Stimulated activated naive CD8-positive, alpha-beta T cell treated with anti-CD3 and anti-CD28 coated beads, Interleukin-15, amount 100 ng/mL, for 72 hours (primary cell): ENCODE results near the gene FOXP3.
A peak's percentile ranks its signal among the peaks of the same experiment; 100 is the strongest.

Source experiments
- ATAC-seq: fragments of 150-1000 bp; cut with Tn5 transposase; 2 replicates; pipeline ENCODE4 v1.10.0; 2021; ENCODE audit warnings: mild to moderate bottlenecking, moderate library complexity
- DNase-seq, 2 donors: peaks; one replicate each; pipeline ENCODE4 v3.0.0; 2021 to 2022
- H3K27ac Mint-ChIP-seq, 2 donors: one replicate each; pipeline ENCODE4 v1.8.0; 2022; ENCODE audit warnings: mild to moderate bottlenecking in 2 of 2, mixed read lengths in 2 of 2, moderate library complexity in 2 of 2
- H3K27me3 Mint-ChIP-seq: one replicate; pipeline ENCODE4 v1.8.0; 2022; ENCODE audit warnings: mixed read lengths
- H3K4me1 Mint-ChIP-seq: one replicate; pipeline ENCODE4 v1.8.0; 2022; ENCODE audit warnings: mild to moderate bottlenecking, mixed read lengths
- H3K4me3 Mint-ChIP-seq, 2 donors: one replicate each; pipeline ENCODE4 v1.8.0; 2022; ENCODE audit warnings: mild to moderate bottlenecking in 2 of 2, mixed read lengths in 2 of 2, moderate library complexity in 1 of 2
- H3K9me3 Mint-ChIP-seq, 2 donors: one replicate each; pipeline ENCODE4 v1.8.0; 2022; ENCODE audit warnings: mixed read lengths in 2 of 2

FOXP3 gene

GRCh38 chrX:49266523-49267445 lies 2.3 kb upstream of the FOXP3 start:
- Mint-ChIP-seq H3K27ac (no peak overlapping the region), H3K4me3 (peak overlapping the region in 1 of 2 donors; percentile 87), H3K4me1 (peaks cover 64% of the 10 kb centered on the region), H3K27me3 (no peaks in the 10 kb centered on the region), H3K9me3 (no peaks in the 10 kb centered on the region)
- ATAC-seq (no peak), DNase-seq (no peak)

DNA sequence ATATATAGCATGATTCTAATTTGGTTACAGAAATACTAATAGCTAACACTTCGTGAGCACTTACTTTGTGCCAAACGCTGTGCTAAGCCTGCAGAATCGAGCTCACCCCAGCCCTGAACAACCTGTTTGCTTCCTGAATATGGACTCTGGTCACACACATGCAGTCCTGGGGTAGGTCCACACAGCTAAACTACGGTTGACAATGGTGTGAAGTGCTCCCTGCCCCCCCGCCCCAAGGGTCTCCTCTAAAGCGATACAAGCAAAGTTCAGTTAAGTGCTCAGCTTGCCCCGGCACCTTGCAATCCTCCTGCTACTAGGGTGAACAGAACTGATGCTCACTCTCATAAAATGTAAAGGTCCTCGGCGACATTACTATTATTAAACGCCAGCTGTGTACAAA lies 879 bp downstream of the FOXP3 start:
- peaks cover 80% of the 10 kb centered on the region for H3K4me1 Mint-ChIP-seq
- no peak for ATAC-seq
- H3K4me3 Mint-ChIP-seq: peak overlapping the region; percentile 85 to 92
- no peaks in the 10 kb centered on the region for H3K27me3 Mint-ChIP-seq
- DNase-seq: no peak
- peak overlapping the region in 1 of 2 donors; percentile 51 for H3K27ac Mint-ChIP-seq
- no peaks in the 10 kb centered on the region for H3K9me3 Mint-ChIP-seq

DNA sequence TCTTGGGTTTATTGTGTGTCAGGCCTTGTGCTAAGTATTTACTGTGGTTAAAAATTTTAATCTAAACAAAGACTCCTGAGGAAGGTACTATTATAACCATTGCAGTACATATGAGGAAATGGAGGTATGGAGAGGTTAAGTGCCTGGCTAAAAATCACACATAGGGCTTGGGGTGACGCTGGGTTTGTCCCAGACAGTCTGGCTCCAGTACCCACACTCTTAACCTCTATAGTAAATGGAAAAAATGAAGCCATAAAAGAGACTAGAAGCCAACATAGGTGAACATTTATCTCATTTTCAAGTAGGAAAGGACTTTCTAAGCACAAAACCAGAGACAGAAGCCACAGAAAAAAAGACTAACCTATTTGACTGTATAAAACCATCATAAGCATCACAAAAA lies 1.9 kb downstream of the FOXP3 start:
- Mint-ChIP-seq H3K4me3 (peak overlapping the region; percentile 79 to 85), H3K4me1 (peaks cover 81% of the 10 kb centered on the region), H3K9me3 (no peaks in the 10 kb centered on the region), H3K27me3 (no peaks in the 10 kb centered on the region), H3K27ac (peak overlapping the region in 1 of 2 donors; percentile 81)
- DNase-seq: no peak
- ATAC-seq: peak; percentile 69

GRCh38 chrX:49260221-49260985 lies 4.1 kb downstream of the FOXP3 start:
- DNase-seq (no peak), ATAC-seq (no peak)
- Mint-ChIP-seq H3K9me3 (no peaks in the 10 kb centered on the region), H3K4me1 (peaks cover 85% of the 10 kb centered on the region), H3K27ac (peak overlapping the region in 1 of 2 donors; percentile 12), H3K27me3 (no peaks in the 10 kb centered on the region), H3K4me3 (peak overlapping the region in 1 of 2 donors; percentile 57)

DNA sequence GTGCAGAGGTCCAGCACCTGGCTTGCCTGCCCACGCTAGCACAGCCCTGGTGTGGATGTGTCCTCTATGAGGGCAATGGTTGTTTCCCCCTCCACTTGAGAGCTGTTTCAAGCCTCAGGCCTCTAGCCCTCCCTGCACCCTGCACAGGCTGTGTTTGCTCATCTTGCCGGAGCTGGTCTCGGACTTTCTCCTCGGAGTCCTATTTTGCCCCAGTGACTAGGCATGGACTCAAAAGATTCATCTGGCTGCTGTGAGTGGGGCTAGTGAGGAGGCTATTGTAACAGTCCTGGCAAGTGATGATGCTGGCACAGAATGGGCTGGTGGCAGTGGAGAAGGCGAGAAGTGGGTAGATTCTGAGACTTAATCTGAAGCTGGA lies 5.8 kb downstream of the FOXP3 start:
- no peak for ATAC-seq
- DNase-seq: no peak
- Mint-ChIP-seq H3K4me1 (peaks cover 76% of the 10 kb centered on the region), H3K27ac (peak overlapping the region in 1 of 2 donors; percentile 73), H3K4me3 (peak overlapping the region; percentile 23 to 32), H3K9me3 (no peaks in the 10 kb centered on the region), H3K27me3 (no peaks in the 10 kb centered on the region)

DNA sequence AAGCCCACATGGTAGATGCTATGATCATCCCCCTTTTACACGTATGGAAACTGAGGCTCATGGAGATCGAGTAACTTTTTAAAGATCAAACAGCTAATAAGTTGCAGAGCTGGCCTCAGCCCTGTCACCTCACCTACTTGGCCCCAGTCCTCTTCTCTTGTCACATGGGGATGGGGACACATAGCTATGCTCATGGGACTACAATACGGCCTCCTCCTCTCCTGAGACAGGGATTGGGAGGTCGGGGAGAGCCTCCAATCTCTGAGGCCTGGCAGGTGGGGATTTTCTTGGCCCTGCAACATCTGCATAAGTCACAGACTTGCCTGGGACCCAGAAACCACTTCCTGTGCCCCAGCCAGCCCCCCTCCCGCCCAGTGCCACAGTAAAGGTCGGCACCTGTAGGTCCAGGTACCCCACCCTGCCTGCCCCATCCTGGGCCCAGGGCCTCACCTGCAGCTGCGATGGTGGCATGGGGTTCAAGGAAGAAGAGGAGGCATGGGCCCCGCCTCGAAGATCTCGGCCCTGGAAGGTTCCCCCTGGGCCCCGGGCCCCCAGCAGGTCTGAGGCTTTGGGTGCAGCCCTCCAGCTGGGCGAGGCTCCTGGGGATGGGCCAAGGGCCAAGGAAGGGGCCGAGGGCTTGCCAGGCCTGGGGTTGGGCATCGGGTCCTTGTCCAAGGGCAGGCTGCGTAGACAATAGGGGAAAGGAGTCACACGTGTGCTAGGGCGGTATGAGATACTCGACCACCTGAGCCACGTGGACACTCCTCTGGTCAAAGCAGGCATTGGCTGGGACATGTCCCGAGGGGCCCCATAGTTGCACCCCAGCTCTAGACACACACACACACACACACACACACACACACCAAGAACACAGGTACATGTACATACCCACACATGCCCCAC lies 6.4 kb downstream of the FOXP3 start:
- ATAC-seq (peak; percentile 68), DNase-seq (no peak)
- Mint-ChIP-seq H3K27ac (peak overlapping the region; percentile 25 to 71), H3K27me3 (no peaks in the 10 kb centered on the region), H3K9me3 (no peaks in the 10 kb centered on the region), H3K4me1 (peaks cover 75% of the 10 kb centered on the region), H3K4me3 (peak overlapping the region; percentile 58 to 80)

DNA sequence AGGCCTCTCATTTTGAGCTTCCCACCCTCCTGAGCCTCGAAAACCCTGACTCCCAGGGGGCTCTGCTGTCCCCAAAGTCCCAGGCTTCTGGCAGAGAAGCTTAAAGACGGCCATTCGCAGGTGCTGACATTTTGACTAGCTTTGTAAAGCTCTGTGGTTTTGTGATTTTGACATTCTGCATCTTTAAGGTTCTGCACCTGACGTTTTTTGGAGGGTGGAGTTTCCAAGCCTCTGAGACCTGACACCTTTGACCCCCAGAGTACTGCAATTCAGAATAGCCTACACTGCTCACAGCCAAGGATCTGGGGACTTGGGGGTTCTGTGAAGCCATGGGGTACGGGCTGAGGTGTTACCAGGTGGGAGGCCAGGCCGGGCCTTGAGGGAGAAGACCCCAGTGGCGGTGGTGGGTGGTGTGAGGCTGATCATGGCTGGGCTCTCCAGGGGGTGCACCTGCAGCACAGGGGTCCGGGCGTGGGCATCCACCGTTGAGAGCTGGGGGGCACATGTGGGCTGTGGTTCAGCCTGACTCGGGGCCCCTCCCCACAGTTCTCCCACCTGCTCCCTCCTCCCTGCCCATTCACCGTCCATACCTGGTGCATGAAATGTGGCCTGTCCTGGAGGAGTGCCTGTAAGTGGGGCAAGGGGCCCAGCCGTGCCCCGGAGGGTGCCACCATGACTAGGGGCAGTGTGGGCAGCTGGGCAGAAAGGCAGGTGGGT lies 7.3 kb downstream of the FOXP3 start:
- H3K27ac Mint-ChIP-seq: no peak overlapping the region
- DNase-seq (no peak), ATAC-seq (peak; percentile 19)
- H3K4me1 Mint-ChIP-seq: peaks cover 68% of the 10 kb centered on the region
- H3K9me3 Mint-ChIP-seq: no peaks in the 10 kb centered on the region
- peak overlapping the region; percentile 58 to 80 for H3K4me3 Mint-ChIP-seq
- no peaks in the 10 kb centered on the region for H3K27me3 Mint-ChIP-seq

GRCh38 chrX:49256268-49256995 lies 8.1 kb downstream of the FOXP3 start:
- DNase-seq: no peak
- Mint-ChIP-seq H3K27me3 (no peaks in the 10 kb centered on the region), H3K27ac (peak overlapping the region in 1 of 2 donors; percentile 76), H3K9me3 (no peaks in the 10 kb centered on the region), H3K4me1 (peaks cover 68% of the 10 kb centered on the region), H3K4me3 (no peak overlapping the region)
- ATAC-seq: no peak

DNA sequence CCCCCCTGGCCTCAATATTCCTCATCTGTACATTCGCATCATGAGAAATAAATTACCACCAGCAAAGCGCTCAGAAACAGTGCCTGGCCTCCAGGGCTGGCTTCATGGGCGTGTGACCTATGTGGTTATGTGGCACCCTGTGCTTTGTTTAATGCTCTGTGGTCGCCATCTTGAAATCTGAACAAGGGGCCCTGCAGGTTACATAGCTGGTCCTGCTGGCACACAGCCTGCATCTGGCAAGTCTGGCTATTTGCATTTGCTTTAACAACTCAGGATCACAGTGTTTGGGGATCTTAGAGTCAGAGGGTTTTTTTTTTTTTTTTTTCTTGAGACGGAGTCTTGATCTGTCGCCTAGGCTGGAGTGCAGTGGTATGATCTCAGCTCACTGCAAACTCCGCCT lies 9.9 kb downstream of the FOXP3 start:
- Mint-ChIP-seq H3K9me3 (no peaks in the 10 kb centered on the region), H3K27ac (no peak overlapping the region)
- ATAC-seq: no peak

GRCh38 chrX:49251325-49251724 lies 13.2 kb downstream of the FOXP3 start:
- no peak for DNase-seq
- peaks cover 34% of the 10 kb centered on the region for H3K4me1 Mint-ChIP-seq
- no peaks in the 10 kb centered on the region for H3K9me3 Mint-ChIP-seq
- no peak for ATAC-seq
- H3K4me3 Mint-ChIP-seq: peak overlapping the region in 1 of 2 donors; percentile 48
- H3K27me3 Mint-ChIP-seq: no peaks in the 10 kb centered on the region
- no peak overlapping the region for H3K27ac Mint-ChIP-seq

More for the DNA sequence above, 9.9 kb downstream of the FOXP3 start:
- H3K27me3 Mint-ChIP-seq: no peaks in the 10 kb centered on the region
- H3K4me1 Mint-ChIP-seq: peaks cover 67% of the 10 kb centered on the region
- H3K4me3 Mint-ChIP-seq: no peak overlapping the region
- DNase-seq: no peak

DNA sequence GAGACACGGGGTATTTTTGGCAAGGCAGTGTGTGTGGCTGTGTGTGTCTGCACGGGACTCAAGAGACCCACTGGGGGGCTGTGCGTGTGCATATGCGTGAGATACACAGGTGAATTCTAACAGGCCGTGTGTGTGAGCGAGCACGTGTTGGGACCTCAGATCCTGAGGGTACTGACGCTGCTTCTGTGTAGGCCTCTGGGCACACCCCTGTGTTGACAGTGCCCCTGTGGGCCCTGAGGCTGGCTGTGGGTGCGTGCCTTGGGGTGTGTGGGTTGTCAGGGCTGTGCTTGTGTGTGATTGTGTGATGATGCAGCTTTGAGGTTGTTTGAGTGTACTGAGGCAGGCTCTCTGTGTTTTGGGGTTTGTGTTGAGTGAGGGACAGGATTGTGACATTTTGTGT lies 13.9 kb downstream of the FOXP3 start:
- peak overlapping the region; percentile 40 to 94 for H3K27ac Mint-ChIP-seq
- H3K4me3 Mint-ChIP-seq: peak overlapping the region in 1 of 2 donors; percentile 46
- DNase-seq (no peak), ATAC-seq (no peak)
- peaks cover 26% of the 10 kb centered on the region for H3K4me1 Mint-ChIP-seq
- no peaks in the 10 kb centered on the region for H3K27me3 Mint-ChIP-seq
- no peaks in the 10 kb centered on the region for H3K9me3 Mint-ChIP-seq

DNA sequence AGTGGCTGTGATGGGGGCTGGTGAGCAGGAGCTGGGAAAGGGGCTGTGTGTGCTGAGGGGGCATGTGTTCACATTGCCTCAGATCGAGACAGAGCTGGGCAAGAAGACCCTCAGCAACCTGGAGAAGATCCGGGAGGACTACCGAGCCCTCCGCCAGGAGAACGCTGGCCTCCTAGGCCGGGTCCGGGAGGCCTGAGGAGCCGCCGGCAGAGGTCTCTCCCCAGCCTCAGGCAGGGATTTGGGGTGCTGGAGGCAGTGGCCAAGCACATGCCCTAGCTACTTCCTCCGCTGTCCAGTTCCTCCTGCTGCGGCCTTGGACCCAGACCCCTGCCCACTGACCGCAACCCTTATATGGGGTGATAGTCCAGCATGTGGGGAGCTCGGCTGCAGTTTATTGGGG lies 14.4 kb downstream of the FOXP3 start:
- ATAC-seq: no peak
- Mint-ChIP-seq H3K4me3 (peak overlapping the region in 1 of 2 donors; percentile 29), H3K27me3 (no peaks in the 10 kb centered on the region), H3K27ac (peak overlapping the region in 1 of 2 donors; percentile 90), H3K9me3 (no peaks in the 10 kb centered on the region), H3K4me1 (peaks cover 23% of the 10 kb centered on the region)
- DNase-seq: no peak

- no peak for DNase-seq
- Mint-ChIP-seq H3K27ac (peak overlapping the region in 1 of 2 donors; percentile 90), H3K27me3 (no peaks in the 10 kb centered on the region), H3K4me3 (no peak overlapping the region), H3K9me3 (no peaks in the 10 kb centered on the region), H3K4me1 (peaks cover 23% of the 10 kb centered on the region)
- no peak for ATAC-seq
Observed at GRCh38 chrX:49249616-49250015, 14.9 kb downstream of the FOXP3 start.

DNA sequence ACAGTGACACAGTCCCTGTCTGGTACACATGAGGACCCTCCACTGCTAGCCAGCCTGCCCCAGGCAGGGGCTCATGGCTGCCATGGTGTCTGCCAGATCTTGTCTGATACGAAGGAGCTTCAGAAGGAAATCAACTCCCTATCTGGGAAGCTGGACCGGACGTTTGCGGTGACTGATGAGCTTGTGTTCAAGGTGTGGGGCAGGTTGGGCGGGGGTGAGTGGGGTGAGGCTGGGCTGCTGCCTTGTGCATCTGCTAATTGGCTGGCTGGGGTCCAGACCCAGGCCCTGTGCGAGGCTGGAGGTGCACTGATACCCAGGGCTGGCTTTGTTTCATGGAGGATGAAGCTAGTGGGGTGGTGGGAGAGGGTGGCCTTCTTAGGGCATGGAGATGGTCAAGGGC lies 15.4 kb downstream of the FOXP3 start:
- no peak overlapping the region for H3K27ac Mint-ChIP-seq
- no peaks in the 10 kb centered on the region for H3K9me3 Mint-ChIP-seq
- no peak for DNase-seq
- ATAC-seq: no peak
- H3K27me3 Mint-ChIP-seq: no peaks in the 10 kb centered on the region
- peaks cover 23% of the 10 kb centered on the region for H3K4me1 Mint-ChIP-seq
- no peak overlapping the region for H3K4me3 Mint-ChIP-seq
